Spleen (tissue), 11 donors: ENCODE measurements around the gene SLX4. TPM values are rescaled to one million over a fixed set of nuclear protein-coding genes. Genes with fewer than 3 reads are reported as not detected.

Experiments
- DNase-seq: peaks from one replicate; pipeline ENCODE4 v3.0.0-alpha.2; 2020
- H3K27ac ChIP-seq, 8 donors: fragments of 200-600 bp; sonication (generic) in 7 of 8; 1 replicate in 4 of 8; 2 replicates in 4 of 8; pipeline versions ENCODE4 v1.5.0 to v1.8.0; 2016 to 2021; ENCODE audit warnings: inconsistent platforms in 4 of 8, mild to moderate bottlenecking in 4 of 8, moderate library complexity in 1 of 8
- H3K27me3 ChIP-seq, 7 donors: fragments of 200-600 bp; sonication (generic) in 6 of 7; replicated peaks in 1 of 7; 1 replicate in 4 of 7; 2 replicates in 3 of 7; pipeline versions ENCODE4 v1.5.0 to v1.8.0; 2016 to 2021; ENCODE audit warnings: inconsistent platforms in 3 of 7, mild to moderate bottlenecking in 1 of 7
- H3K36me3 ChIP-seq, 6 donors: fragments of 200-600 bp; sonication (generic) in 5 of 6; 1 replicate in 4 of 6; 2 replicates in 2 of 6; pipeline versions ENCODE4 v1.5.0 to v1.8.0; 2016 to 2021; ENCODE audit warnings: inconsistent platforms in 2 of 6
- H3K4me1 ChIP-seq, 6 donors: fragments of 200-600 bp; sonication (generic) in 5 of 6; 1 replicate in 3 of 6; 2 replicates in 3 of 6; pipeline versions ENCODE4 v1.5.0 to v1.8.0; 2016 to 2021; ENCODE audit warnings: inconsistent platforms in 3 of 6
- H3K4me3 ChIP-seq, 8 donors: fragments of 200-600 bp; sonication (generic) in 7 of 8; 1 replicate in 4 of 8; 2 replicates in 4 of 8; pipeline versions ENCODE4 v1.5.0 to v1.8.0; 2016 to 2021; ENCODE audit warnings: inconsistent platforms in 4 of 8, mild to moderate bottlenecking in 4 of 8, moderate library complexity in 2 of 8
- H3K9me3 ChIP-seq, 8 donors: fragments of 200-600 bp; sonication (generic) in 7 of 8; 1 replicate in 4 of 8; 2 replicates in 4 of 8; pipeline versions ENCODE4 v1.5.0 to v1.8.0; 2016 to 2021; ENCODE audit warnings: inconsistent platforms in 4 of 8
- POLR2A ChIP-seq, 3 donors: fragments of 450-650 bp; IDR thresholded peaks; one replicate each; pipeline ENCODE4 v1.5.1; 2017; ENCODE audit warnings: antibody characterized with exemption in 3 of 3, mild to moderate bottlenecking in 1 of 3
- POLR2AphosphoS5 ChIP-seq, 3 donors: sonication (generic); formaldehyde crosslinking; IDR thresholded peaks; one replicate each; pipeline ENCODE4 v1.5.1; 2017; ENCODE audit warnings: antibody characterized with exemption in 3 of 3
- WGBS, 5 donors: extraction: QIAGEN DNeasy Blood & Tissue Kit in 3 of 5; methylation state at CpG; one replicate each; pipeline versions ENCODE4 v1.1.5 to v1.1.7; 2013 to 2018; 5-methylcytosine and 5-hydroxymethylcytosine counted together
- intact Hi-C: fragments of 100-400 bp; cut with DNase I; formaldehyde crosslinking; loops from one replicate; pipeline ENCODE4 v1.15.0; 2023; ENCODE audit warnings: low total_unique reads
- polyA plus RNA-seq, 3 donors: library from polyadenylated mRNA; stranded (reverse); fragments of 200-250 nt; gene quantifications; one replicate each; pipeline ENCODE4 v1.2.1, GENCODE V29; 2013
- total RNA-seq, 7 donors: library from RNA; depleted of rRNA in 3 of 7; stranded (reverse); fragments of >200 nt in 3 of 7; fragmentation: NEBNext Ultra II Directional in 4 of 7; extraction: Animal tissue kit (Norgen Biotek cat#: 25700) in 4 of 7; gene quantifications; one replicate each; pipeline versions ENCODE4 v1.1.0 to v1.2.1, GENCODE V29; 2016 to 2021
- TF ChIP-seq, protein P1 (sequence below), 11 experiments: fragments of 200-600 bp in 7 of 11; fragments of 450-650 bp in 4 of 11; sonication (generic) in 4 of 11; IDR thresholded peaks in 8 of 11; conservative IDR thresholded peaks in 3 of 11; 1 replicate in 7 of 11; 2 replicates in 4 of 11; pipeline versions ENCODE4 v1.4.0 to v1.8.0; 2016 to 2021; ENCODE audit warnings: antibody characterized with exemption in 11 of 11, inconsistent platforms in 4 of 11, mild to moderate bottlenecking in 1 of 11
- donor health status: healthy with polysubstance abuse.
- donor health status: DM: no; HTN: no; CAD: no; lungs with moderate emphysema.
- donor health status: DM: no; HTN: no; CAD: no.
- donor health status: Bipolar disorder and iron deficiency.
- donor health status: healthy.
- donor health status: DM: no; HTN: no; CAD: no.
- donor health status: DM: yes; HTN: yes; CAD: no.

SLX4 gene
- total and polyA plus RNA-seq, 10 donors: 1.8 to 8.8 (median 7.0) TPM

DNA sequence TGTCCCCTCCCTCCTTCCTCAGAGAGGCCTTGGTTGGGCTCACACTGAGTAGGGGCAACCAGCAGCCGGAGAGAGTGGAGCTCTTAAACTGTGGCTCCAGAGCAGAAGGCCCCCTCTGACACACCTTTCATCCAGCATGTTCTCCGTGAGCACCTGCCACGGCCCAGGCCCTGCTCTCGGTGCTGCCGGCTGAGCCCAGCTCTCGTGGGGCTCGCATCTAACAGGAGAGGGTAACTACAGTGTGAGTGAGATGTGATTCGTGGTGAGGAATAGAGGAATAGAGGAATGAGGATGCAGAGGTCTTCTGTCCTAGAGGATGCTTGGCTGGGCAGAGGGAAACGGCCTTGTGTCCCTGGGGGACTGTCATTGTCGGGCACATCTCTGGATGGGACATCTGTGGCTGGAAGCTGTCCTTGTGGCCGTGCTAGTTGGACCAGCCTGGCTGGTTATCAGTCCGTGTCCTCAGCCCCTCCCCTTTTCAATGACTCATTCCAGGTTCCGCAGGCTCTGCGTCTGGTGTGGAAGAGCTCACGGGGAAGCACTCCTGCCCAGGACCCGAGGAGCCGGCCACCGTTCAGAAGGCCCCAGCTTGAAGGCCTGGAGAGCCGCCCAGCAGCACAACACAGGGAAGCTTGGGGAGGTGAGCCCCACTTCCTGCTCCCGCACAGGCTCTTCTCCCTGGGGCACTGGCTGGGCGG is 31.1 kb upstream of the SLX4 start:
- no peaks in the 10 kb centered on the region for H3K27me3 ChIP-seq
- H3K9me3 ChIP-seq: no peaks in the 10 kb centered on the region
- no peak for TF ChIP-seq POLR2A (IDR thresholded peaks at IDR 0.05)
- TF ChIP-seq, protein P1, sequence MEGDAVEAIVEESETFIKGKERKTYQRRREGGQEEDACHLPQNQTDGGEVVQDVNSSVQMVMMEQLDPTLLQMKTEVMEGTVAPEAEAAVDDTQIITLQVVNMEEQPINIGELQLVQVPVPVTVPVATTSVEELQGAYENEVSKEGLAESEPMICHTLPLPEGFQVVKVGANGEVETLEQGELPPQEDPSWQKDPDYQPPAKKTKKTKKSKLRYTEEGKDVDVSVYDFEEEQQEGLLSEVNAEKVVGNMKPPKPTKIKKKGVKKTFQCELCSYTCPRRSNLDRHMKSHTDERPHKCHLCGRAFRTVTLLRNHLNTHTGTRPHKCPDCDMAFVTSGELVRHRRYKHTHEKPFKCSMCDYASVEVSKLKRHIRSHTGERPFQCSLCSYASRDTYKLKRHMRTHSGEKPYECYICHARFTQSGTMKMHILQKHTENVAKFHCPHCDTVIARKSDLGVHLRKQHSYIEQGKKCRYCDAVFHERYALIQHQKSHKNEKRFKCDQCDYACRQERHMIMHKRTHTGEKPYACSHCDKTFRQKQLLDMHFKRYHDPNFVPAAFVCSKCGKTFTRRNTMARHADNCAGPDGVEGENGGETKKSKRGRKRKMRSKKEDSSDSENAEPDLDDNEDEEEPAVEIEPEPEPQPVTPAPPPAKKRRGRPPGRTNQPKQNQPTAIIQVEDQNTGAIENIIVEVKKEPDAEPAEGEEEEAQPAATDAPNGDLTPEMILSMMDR (IDR thresholded peaks at IDR 0.05 in 8 of 11, conservative IDR thresholded peaks at IDR 0.05 in 3 of 11): no peak
- no peak for TF ChIP-seq POLR2AphosphoS5 (IDR thresholded peaks at IDR 0.05)
- H3K36me3 ChIP-seq: peaks cover 0 to 76% (median 27%) of the 10 kb centered on the region in 6 donors
- peaks cover 0 to 8% (median 3%) of the 10 kb centered on the region in 6 donors for H3K4me1 ChIP-seq
- WGBS, 5 donors: 86 to 91% (median 89%) methylated on average over 19 to 21 of the region's 21 CpGs
- no peak overlapping the region for H3K4me3 ChIP-seq
- peak; percentile 31 for DNase-seq
- no peak overlapping the region for H3K27ac ChIP-seq
- intact Hi-C loops: no loop called here

DNA sequence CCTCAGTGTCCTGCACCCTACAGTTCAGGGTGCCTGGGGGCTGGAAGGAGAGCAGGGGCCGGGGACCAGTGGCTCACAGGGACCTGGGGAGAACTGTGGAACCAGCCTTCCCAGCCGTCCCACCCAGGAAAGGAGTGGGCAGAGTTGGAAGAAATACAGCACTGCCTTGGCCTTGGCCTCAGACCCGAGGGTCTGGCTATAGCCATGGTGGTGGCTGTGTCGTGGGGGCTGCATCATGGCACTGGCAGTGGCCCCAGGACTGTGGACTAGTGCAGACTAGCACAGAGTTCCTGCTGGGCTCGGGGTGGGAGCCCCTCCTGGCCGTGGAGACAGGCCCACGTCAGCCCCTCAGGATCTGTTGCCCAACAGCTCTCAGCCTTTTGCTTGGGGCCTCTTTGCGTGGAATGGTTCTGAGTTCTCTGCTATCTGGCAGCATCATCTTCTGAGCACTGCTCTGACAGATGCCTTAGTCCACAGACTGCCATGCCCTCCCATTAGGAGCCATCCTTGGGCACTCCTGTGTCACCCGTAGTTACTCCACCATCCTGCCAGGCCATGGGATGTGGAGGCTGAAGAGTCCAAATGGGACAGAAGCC is 30.5 kb upstream of the SLX4 start:
- TF ChIP-seq, protein P1 (IDR thresholded peaks at IDR 0.05 in 8 of 11, conservative IDR thresholded peaks at IDR 0.05 in 3 of 11): no peak
- TF ChIP-seq POLR2A (IDR thresholded peaks at IDR 0.05): no peak
- TF ChIP-seq POLR2AphosphoS5 (IDR thresholded peaks at IDR 0.05): no peak
- peak; percentile 28 for DNase-seq
- intact Hi-C loops: no loop called here
- no peaks in the 10 kb centered on the region for H3K9me3 ChIP-seq
- H3K4me1 ChIP-seq: peaks cover 0 to 14% (median 10%) of the 10 kb centered on the region in 6 donors
- no peak overlapping the region for H3K4me3 ChIP-seq
- no peak overlapping the region for H3K27ac ChIP-seq
- 92 to 100% (median 94%) methylated on average over 2 to 9 of the region's 9 CpGs for WGBS, 5 donors
- no peaks in the 10 kb centered on the region for H3K27me3 ChIP-seq
- H3K36me3 ChIP-seq: peaks cover 0 to 70% (median 27%) of the 10 kb centered on the region in 6 donors

DNA sequence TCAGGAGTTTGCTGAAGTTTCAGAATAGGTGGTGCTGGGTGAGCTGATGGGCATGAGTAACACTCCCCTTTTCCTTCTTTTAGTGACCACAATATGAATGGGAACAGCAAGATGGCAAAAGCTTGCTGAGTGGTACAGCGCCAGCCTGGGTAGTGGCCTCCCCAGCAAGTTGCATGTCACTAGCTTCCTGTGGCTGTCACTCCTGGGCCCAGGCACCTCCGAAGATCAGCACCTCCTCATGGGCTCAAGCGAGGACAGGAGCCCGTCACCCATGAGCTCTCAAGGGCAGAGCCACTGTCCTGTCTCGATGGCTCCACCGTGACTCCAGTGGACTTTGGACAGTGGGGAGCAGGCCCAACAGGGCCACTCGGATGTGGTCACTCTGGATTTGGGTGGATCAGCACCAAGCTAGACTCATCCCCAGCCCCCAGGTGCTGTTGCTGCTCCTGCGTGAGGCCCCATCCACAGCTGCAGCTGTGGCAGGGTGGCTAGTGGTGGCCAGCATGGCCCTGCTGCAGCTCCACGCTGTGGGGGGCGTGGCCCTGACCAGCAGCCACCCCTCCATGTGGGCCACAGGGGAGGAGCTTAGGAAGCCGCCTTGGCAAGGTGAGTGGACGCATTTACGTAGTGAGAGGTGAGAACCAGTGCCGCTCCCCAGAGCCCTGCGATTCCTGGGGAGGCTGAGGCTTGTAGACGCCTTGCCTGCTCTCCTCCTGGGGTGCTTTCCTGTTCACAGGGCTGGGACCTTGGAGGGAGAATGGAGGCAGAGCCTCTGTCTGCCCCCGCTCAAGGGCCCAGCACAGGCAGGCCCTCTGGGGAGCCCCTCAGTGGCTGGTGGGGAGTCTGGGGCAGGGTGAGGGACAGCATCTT is 29.5 kb upstream of the SLX4 start:
- Histone ChIP-seq H3K36me3 (peaks cover 0 to 59% (median 27%) of the 10 kb centered on the region in 6 donors), H3K27me3 (no peaks in the 10 kb centered on the region), H3K9me3 (no peaks in the 10 kb centered on the region), H3K4me3 (no peak overlapping the region), H3K27ac (no peak overlapping the region), H3K4me1 (peaks cover 0 to 17% (median 14%) of the 10 kb centered on the region in 6 donors)
- intact Hi-C loops: no loop called here
- WGBS, 5 donors: 63 to 100% (median 95%) methylated on average over 1 to 17 of the region's 17 CpGs
- DNase-seq: peak; percentile 57
- TF ChIP-seq POLR2AphosphoS5 (IDR thresholded peaks at IDR 0.05) (no peak), POLR2A (IDR thresholded peaks at IDR 0.05) (no peak)
- TF ChIP-seq, protein P1 (IDR thresholded peaks at IDR 0.05 in 8 of 11, conservative IDR thresholded peaks at IDR 0.05 in 3 of 11): no peak
